Dermis microvascular lymphatic vessel endothelial cell (primary cell): ENCODE measurements around the gene TNRC18. TPM values are rescaled to one million over a fixed set of nuclear protein-coding genes. Genes with fewer than 3 reads are reported as not detected.
"Not testable (repeated sequence)": the region's sequence is repeated elsewhere in the genome, so short reads cannot be mapped to it uniquely, and the experiment has no call there.

Source experiments
- DNase-seq, 2 donors: peaks; one replicate each; pipeline versions ENCODE4 v3.0.0 to v3.0.0-alpha.2; 2010; ENCODE audit warnings: low read depth in 2 of 2
- total RNA-seq: library from RNA; depleted of rRNA; stranded (reverse); fragments of >200 nt; gene quantifications from 2 replicates; pipeline ENCODE4 v1.2.1, GENCODE V29; 2014

The TNRC18 gene
- total RNA-seq, 1 donor from 2014 or later, result 16.6 TPM

DNA sequence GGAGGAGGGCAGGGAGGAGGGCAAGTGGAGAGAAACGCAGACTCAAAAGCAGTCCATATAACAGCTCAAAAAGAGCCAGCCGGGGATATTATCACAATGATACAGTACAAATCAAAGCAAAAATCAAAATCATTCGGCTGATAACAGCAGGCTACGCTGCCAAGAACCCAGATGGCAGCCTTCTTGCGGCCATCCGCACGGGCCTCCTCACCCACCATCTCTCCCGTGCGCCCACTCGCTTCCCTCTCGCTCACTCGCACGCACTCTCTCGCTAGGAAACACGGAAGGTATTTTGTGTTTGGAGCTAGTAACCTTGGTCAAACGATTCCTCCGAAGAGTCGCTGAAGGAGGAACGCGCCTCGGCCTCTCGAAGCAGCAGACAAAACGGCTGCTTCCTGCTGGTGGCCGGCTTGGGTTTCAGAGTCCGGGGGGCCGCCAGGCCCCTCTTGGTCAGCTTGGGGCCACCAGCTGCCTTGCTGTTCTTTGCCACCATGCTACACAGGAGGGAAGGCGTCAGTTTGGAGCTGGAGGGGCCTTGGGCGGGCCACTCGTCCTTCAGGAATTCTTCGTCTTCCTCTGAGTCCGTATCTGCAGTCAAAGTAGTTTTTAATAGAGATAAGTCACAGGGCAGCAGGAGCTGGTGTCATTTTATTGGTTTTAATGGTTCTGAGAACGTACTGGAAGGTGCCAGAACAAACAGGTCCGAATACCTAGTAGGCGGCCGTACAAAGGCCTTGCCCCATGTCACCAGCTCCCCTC is 71.9 kb downstream of the TNRC18 start:
- no peak for DNase-seq

DNA sequence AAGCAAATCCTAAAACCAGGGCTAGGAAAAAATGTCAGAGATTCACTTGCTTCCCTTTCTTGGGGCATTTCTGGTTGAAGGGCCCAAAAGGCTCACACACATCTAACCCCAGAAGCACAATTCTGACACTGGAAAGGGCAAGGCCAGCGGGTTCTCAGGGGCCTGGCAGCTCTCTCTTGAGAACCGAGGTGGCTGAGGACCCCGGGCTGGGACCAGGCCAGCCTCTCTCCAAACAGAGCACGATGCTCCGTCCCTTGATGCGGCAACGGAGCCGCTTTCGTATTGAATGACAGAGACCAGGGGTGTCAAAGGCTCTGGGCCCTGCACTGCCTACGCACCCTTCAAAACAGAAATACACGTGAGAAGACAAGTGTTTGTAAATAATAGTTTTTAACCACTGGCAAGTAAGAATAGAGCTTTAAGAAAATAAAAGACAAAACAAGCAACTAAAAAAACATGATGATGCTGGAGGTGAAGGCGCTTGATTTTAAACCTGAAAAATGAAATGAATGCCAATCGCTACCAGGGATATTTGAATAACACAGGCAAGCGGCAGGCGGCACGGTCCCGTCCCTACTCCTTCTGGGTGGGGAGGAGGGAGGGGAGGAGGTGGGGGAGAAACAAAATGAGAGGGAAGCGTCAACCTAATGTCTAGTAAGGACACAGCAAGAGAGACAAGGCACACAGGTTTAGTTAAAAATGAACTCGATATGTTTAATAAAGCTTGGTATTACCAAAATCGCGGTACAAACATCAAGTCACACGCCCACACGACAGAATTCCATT is 72.8 kb downstream of the TNRC18 start:
- DNase-seq, result no peak

GRCh38 chr7:5350174-5350463 is 73.5 kb downstream of the TNRC18 start:
- DNase-seq, result no peak

GRCh38 chr7:5349437-5350173 is 74.0 kb downstream of the TNRC18 start:
- DNase-seq, result no peak

DNA sequence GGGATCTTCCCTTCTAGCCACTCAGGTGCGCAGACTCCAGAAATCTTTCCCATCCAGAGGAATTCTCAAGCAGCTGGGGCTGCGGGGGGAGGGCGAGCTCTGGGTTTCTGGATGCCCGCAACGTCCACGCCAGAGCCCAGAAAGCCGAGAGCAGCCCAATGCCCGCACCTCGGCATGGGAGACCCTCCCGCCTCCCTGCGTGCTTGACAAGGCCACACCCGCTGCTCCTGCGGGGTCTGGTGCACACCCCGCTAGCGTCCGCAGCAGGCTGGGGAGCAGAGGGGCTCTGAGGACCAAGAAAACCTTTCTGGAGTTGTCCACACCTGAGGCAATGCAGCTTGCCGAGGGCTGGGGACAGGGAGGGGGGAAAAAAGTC is 74.6 kb downstream of the TNRC18 start:
- DNase-seq, result no peak

DNA sequence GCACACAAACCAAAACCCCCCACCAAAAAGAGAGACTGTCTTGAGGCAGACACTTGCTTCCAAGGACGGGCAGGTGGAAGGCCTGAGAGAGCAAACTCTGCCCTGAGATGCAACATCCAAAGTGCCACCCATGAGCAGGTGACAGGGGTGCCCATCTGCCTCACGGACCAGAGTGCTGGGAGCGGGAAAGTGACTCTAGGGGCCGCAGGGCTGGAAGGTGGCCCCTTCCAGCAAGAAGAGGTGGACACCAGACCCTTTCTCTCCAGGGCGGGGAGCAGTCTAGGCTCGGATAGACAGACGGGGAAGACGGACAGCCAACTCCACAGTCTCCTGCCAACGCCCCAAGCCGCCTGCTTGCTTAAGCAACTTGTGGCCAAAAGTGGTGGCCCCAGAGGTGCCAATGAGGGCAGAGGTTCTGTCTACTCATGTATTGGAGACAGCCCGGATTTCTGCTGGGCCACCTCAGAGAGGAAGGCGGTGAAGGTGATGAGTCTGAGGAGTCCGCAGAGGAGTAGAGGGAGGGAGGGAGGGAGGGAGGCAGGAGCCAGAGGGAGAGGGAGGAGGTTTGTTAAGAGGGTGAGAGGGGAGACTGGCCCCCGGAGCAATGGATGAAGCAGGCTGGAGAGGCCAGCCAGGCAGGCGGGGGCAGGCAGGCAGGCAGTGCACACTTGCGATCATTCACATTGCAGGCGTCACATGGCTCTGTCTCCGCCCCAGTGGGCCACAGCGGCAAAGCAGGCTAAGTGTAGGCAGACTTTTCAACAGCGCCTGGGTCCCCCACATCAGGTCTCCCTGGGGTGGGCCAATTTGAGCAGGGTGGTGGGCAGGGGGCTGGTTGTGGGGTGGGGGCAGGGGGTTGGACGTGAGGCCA is 75.3 kb downstream of the TNRC18 start:
- DNase-seq, result no peak

- no peak for DNase-seq
These were observed 78.0 kb downstream of the TNRC18 start for GRCh38 chr7:5345671-5346070.

- DNase-seq, result no peak
These were observed 78.5 kb downstream of the TNRC18 start for GRCh38 chr7:5345171-5345570.

DNA sequence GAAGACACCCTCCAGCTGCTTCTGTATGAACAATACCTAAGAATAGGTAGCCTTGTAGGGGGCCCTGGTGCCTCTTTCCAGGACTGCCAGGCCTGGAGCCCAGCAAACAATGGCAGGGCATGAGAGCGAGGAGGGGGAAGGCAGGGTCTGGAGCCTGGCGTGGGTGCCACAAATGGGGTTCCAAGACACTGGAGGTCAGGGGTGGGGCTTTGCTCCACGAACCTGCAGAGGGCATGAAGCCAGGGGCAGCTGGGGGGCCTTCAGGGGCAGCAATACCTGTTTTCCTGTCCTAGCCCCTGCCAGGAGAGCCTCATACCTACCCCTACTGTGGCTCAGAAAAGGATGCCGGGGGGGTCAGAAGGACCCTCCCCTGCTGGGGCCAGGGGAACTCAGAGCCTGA is 79.3 kb downstream of the TNRC18 start:
- no peak for DNase-seq

DNA sequence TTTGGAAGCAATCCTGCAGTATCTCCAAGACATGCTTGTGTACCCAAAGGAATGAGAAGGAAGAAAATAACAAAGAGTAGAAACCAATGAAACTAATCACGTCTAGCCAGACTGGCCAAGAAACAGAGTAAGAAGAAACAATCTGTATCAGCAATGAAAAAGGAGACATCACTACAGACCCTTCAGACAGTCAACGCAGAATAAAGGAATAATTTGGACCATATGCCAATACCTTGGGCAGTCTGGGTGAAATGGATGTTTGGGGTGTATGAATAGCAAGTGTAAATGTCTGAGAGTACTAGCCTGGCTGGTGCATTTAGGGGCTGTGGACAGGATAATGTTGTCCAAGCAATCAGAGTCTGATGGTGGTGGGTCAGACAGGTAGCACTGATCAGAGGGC is 79.8 kb downstream of the TNRC18 start:
- no peak for DNase-seq

- DNase-seq, result no peak
These were observed 81.0 kb downstream of the TNRC18 start for GRCh38 chr7:5342631-5343030.

DNA sequence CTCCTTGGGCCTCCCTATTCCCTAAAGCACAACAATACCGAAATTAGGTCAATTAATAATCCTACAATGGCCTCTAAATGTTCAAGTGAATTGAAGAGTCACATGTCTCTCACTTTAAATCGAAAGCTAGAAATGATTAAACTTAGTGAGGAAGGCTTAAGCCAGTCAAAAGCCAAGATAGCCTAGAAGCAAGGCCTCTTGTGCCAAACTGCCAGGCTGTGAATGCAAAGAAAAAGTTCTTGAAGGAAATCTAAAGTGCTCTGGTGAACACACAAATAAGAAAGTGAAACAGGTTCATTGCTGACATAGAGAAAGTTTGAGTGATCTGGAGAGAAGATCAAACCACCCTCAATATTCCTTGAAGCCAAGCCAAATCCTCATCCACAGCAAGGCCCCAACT is 83.7 kb downstream of the TNRC18 start:
- DNase-seq, result no peak

GRCh38 chr7:5337047-5337446 is 86.6 kb downstream of the TNRC18 start:
- DNase-seq, result no peak

- no peak for DNase-seq
These were observed 89.0 kb downstream of the TNRC18 start for GRCh38 chr7:5334671-5335070.

DNA sequence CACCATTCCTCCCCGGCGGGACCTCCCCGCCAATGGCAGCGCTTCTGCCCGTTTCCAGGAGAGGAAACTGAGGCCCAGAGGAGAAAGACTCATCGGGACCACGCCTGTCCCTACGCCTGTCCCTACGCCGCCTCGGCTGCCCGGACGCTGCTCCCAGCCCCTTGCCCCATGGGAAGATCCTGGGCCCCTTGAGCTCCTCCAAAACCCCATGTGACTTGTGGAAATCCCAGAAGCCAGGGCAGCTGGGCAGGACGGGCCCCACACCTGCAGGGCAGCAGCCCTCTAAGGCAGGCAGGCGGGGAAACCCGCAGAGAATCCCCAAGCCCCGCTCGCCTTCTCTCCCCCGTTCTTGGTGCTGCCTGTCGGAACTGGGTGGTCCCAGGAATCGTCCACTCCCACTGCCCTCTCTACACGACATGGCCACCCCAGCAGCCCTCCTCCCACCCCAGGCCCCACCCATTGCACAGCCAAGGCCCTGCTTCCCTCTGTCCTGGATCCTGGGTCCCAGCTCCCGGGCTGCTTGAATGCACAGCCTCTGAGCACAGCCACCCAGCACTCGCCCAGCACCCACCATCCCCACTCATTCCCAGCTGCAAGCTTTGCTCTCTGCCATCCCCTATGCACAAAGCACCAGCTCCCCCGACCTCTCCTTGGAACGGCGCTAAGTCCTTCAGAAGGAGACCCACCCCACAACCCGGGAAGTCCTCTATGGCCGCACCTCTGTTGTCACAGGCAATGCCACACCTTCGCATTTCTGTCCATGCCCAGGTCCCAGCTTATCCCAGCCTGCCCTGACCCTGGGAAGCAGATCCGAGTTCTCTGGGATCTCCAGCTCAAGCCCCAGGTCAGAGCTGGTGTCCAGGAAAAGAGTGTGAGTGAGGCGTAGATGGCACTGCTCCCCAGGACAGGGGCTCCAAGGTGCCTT is 90.3 kb downstream of the TNRC18 start:
- DNase-seq, result no peak

DNA sequence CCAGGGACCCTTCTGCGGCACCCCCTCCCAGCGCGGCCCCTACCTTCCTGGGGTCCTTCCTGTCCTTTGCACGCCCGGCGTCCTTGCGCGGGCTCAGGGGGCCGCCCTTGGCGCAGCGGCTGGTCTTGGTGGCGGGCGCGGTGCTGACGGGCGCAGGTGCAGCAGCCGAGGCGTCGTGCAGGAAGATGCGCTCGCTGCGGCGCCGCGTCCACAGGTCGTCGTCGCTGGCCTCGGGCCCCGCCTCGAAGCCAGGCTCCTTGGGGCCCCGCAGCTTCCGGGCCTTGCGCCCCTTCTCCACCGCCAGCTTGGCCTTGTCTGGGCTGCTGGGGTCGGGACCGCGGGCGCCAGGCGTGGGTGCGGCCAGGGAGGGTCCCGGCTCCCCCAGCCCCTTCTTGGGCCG is 91.1 kb downstream of the TNRC18 start:
- DNase-seq, result no peak

DNA sequence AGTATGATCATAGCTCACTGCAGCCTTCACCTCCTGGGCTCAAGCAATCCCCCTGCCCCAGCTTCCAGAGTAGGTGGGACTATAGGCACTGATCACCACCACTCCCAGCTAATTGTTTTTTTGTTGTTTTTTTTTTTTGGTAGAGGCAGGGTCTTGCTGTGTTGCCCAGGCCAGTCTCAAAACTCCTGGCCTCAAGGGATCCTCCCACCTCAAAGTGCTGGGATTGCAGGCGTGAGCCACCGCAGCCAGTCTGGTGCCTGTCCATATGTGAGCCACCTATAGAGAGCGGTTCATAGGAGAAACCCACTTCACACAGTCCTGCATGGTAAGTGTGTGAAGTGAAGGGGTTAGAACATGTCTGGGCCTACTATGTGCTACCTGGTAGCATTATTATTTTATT is 93.3 kb downstream of the TNRC18 start:
- no peak for DNase-seq

GRCh38 chr7:5324961-5325360 is 98.7 kb downstream of the TNRC18 start:
- no peak for DNase-seq

- DNase-seq, result not testable (repeated sequence)
These were observed 99.5 kb downstream of the TNRC18 start for GRCh38 chr7:5323800-5324781.
